ENCODE measurements around the gene CDK5R1.

CDK5R1 gene

GRCh38 chr17:32471652-32472051, 15.1 kb upstream of the CDK5R1 start:
- no peak for DNase-seq (ENCODE audit: low spot score)

GRCh38 chr17:32475258-32475657, 11.5 kb upstream of the CDK5R1 start:
- DNase-seq (ENCODE audit: low spot score): no peak

GRCh38 chr17:32477220-32477619, 9.6 kb upstream of the CDK5R1 start:
- DNase-seq (ENCODE audit: low spot score): no peak

- no peak for DNase-seq (ENCODE audit: low spot score)
Observed at GRCh38 chr17:32479074-32479617, 7.6 kb upstream of the CDK5R1 start.

GRCh38 chr17:32481193-32481592, 5.6 kb upstream of the CDK5R1 start:
- DNase-seq (ENCODE audit: low spot score): no peak

GRCh38 chr17:32482568-32483320, 4.0 kb upstream of the CDK5R1 start:
- no peak for DNase-seq (ENCODE audit: low spot score)

- DNase-seq (ENCODE audit: low spot score): peak; percentile 87
Observed at GRCh38 chr17:32483451-32484019, 3.3 kb upstream of the CDK5R1 start.

GRCh38 chr17:32484041-32484461, 2.7 kb upstream of the CDK5R1 start:
- no peak for DNase-seq (ENCODE audit: low spot score)

- DNase-seq (ENCODE audit: low spot score): no peak
Observed at GRCh38 chr17:32484628-32485027, 2.2 kb upstream of the CDK5R1 start.

- DNase-seq (ENCODE audit: low spot score): peak; percentile 17
Observed at GRCh38 chr17:32485261-32486110, 1.3 kb upstream of the CDK5R1 start.

- peak; percentile 99 for DNase-seq (ENCODE audit: low spot score)
Observed at GRCh38 chr17:32486111-32486700, 587 bp upstream of the CDK5R1 start.

- no peak for DNase-seq (ENCODE audit: low spot score)
Observed at GRCh38 chr17:32487473-32488176, 832 bp downstream of the CDK5R1 start.

GRCh38 chr17:32488177-32488542, 1.4 kb downstream of the CDK5R1 start:
- no peak for DNase-seq (ENCODE audit: low spot score)

- no peak for DNase-seq (ENCODE audit: low spot score)
Observed at GRCh38 chr17:32488604-32489180, 1.9 kb downstream of the CDK5R1 start.

GRCh38 chr17:32489320-32490100, 2.7 kb downstream of the CDK5R1 start:
- DNase-seq (ENCODE audit: low spot score): no peak

GRCh38 chr17:32490101-32490482, 3.3 kb downstream of the CDK5R1 start:
- peak; percentile 84 for DNase-seq (ENCODE audit: low spot score)

- peak; percentile 71 for DNase-seq (ENCODE audit: low spot score)
Observed at GRCh38 chr17:32491371-32492263, 4.8 kb downstream of the CDK5R1 start.

- DNase-seq (ENCODE audit: low spot score): no peak
Observed at GRCh38 chr17:32492264-32492589, 5.4 kb downstream of the CDK5R1 start.

- no peak for DNase-seq (ENCODE audit: low spot score)
Observed at GRCh38 chr17:32492648-32493289, 6.0 kb downstream of the CDK5R1 start.
